PC-3 (cell line): ENCODE data around the gene SDF2. TPM values are rescaled to one million over a fixed set of nuclear protein-coding genes. Genes with fewer than 3 reads are reported as not detected.

Experiments used
- ATAC-seq: fragments of 200-7000 bp; cut with Tn5 transposase; 2 replicates; pipeline ENCODE4 v1.9.1; 2020; ENCODE audit warnings: mild to moderate bottlenecking, moderate library complexity
- BruUV-seq: library from RNA; stranded (reverse); fragments of 400-500 nt; replicated peaks from 2 replicates; lab custom pipeline; 2021; lab: Mats Ljungman, UMichigan
- CTCF ChIA-PET: fragments of 300-600 bp; sonication (Branson Sonifier 250); formaldehyde crosslinking; loops from one replicate; lab custom pipeline; 2022; ENCODE audit warnings: antibody characterized with exemption; lab: Charles Lee
- POLR2A ChIA-PET: fragments of 300-600 bp; sonication (Branson Sonifier 250); formaldehyde crosslinking; loops from one replicate; lab custom pipeline; 2022; ENCODE audit warnings: antibody characterized with exemption; ENCODE audit not compliant: unreplicated experiment; lab: Charles Lee
- DNase-seq: peaks from one replicate; pipeline ENCODE4 v3.0.0-alpha.2; 2015
- H2AFZ ChIP-seq: fragments of 300-600 bp; sonication (generic); 2 replicates; pipeline ENCODE4 v1.6.0; 2016; ENCODE audit warnings: antibody characterized with exemption, low read length
- H3F3A ChIP-seq: fragments of 300-600 bp; sonication (generic); one replicate; pipeline ENCODE4 v1.6.0; 2017; ENCODE audit warnings: antibody characterized with exemption, low read length, control low read depth, mild to moderate bottlenecking; ENCODE audit not compliant: unreplicated experiment
- H3K27ac ChIP-seq: fragments of 300-600 bp; sonication (generic); 2 replicates; pipeline ENCODE4 v1.5.1; 2016; ENCODE audit warnings: mild to moderate bottlenecking, low read length
- H3K27me3 ChIP-seq: fragments of 300-600 bp; sonication (generic); 2 replicates; pipeline ENCODE4 v1.6.1; 2016; ENCODE audit warnings: low read length, mixed read lengths
- H3K36me3 ChIP-seq: fragments of 300-600 bp; sonication (generic); 2 replicates; pipeline ENCODE4 v1.6.1; 2016; ENCODE audit warnings: low read depth, mixed run types, low read length, mixed read lengths
- H3K4me1 ChIP-seq: fragments of 300-600 bp; sonication (generic); 2 replicates; pipeline ENCODE4 v1.5.1; 2016; ENCODE audit warnings: low read length; ENCODE audit not compliant: insufficient read depth
- H3K4me2 ChIP-seq: fragments of 300-600 bp; sonication (generic); 2 replicates; pipeline ENCODE4 v1.6.0; 2016; ENCODE audit warnings: low read length
- H3K4me3 ChIP-seq: fragments of 300-600 bp; sonication (generic); 2 replicates; pipeline ENCODE4 v1.5.1; 2016; ENCODE audit warnings: mild to moderate bottlenecking, low read length, mixed read lengths
- H3K79me2 ChIP-seq: fragments of 300-600 bp; sonication (generic); 2 replicates; pipeline ENCODE4 v1.6.1; 2017; ENCODE audit warnings: low read length, mixed read lengths
- H3K9ac ChIP-seq: fragments of 300-600 bp; sonication (generic); 2 replicates; pipeline ENCODE4 v1.6.0; 2016; ENCODE audit warnings: mild to moderate bottlenecking, low read length
- H3K9me2 ChIP-seq: fragments of 300-600 bp; sonication (generic); replicated peaks from 2 replicates; pipeline ENCODE4 v1.6.1; 2016; ENCODE audit warnings: mixed run types, low read length, mixed read lengths
- H3K9me3 ChIP-seq: fragments of 300-600 bp; sonication (generic); 2 replicates; pipeline ENCODE4 v1.6.1; 2016; ENCODE audit warnings: low read length, mixed read lengths
- H4K20me1 ChIP-seq: fragments of 300-600 bp; sonication (generic); 2 replicates; pipeline ENCODE4 v1.6.1; 2016; ENCODE audit warnings: low read length, mixed read lengths
- CTCF ChIP-seq: fragments of 300-600 bp; sonication (generic); conservative IDR thresholded peaks from 2 replicates; pipeline ENCODE4 v1.5.1; 2017; ENCODE audit warnings: antibody characterized with exemption, low read depth, mild to moderate bottlenecking, low read length
- EZH2 ChIP-seq: fragments of 300-600 bp; sonication (generic); IDR thresholded peaks from one replicate; pipeline ENCODE4 v1.6.1; 2017; ENCODE audit warnings: antibody characterized with exemption, mild to moderate bottlenecking, low read length; ENCODE audit not compliant: unreplicated experiment
- EZH2phosphoT487 ChIP-seq: fragments of 300-600 bp; sonication (generic); IDR thresholded peaks from 2 replicates; pipeline ENCODE4 v1.6.1; 2018; ENCODE audit warnings: mild to moderate bottlenecking, antibody characterized with exemption, low read length, borderline replicate concordance
- intact Hi-C: fragments of 100-400 bp; cut with micrococcal nuclease; formaldehyde crosslinking; loops from 2 replicates; pipeline ENCODE4 v1.9.0; 2023
- total RNA-seq: library from RNA; depleted of rRNA; stranded (reverse); fragments of >200 nt; gene quantifications from 2 replicates; pipeline ENCODE4 v1.2.3, GENCODE V29; 2014

SDF2 gene
- total RNA-seq, 1 experiment from 2014 or later: 34.0 TPM

- no TSS peak for BruUV-seq
- Histone ChIP-seq H4K20me1 (peaks cover 8% of the 10 kb centered on the region; the same call in 1 of the 2 replicates), H3K79me2 (peaks cover 28% of the 10 kb centered on the region), H3K36me3 (peaks cover 56% of the 10 kb centered on the region), H3K4me1 (peaks cover 13% of the 10 kb centered on the region), H2AFZ (no peak overlapping the region), H3K27ac (no peak overlapping the region), H3K9me3 (no peaks in the 10 kb centered on the region), H3K27me3 (no peaks in the 10 kb centered on the region), H3K4me2 (no peak overlapping the region), H3K9ac (no peak overlapping the region), H3K4me3 (no peak overlapping the region), H3F3A (no peaks in the 10 kb centered on the region), H3K9me2 (no peaks in the 10 kb centered on the region)
- no peak for ATAC-seq
- POLR2A ChIA-PET: no interaction called here
- TF ChIP-seq EZH2 (no peak), CTCF (no peak), EZH2phosphoT487 (no peak)
- intact Hi-C loops: loop anchor here (10.0 kb wide), 1 partner anchor 73 kb away; the partner anchor contains the start of genes PROCA1, RAB34 and RPL23A
- CTCF ChIA-PET: no interaction called here
- DNase-seq: no peak
These were observed 20.1 kb downstream of the SDF2 start for GRCh38 chr17:28641579-28641978.

- Histone ChIP-seq H3K9me2 (no peaks in the 10 kb centered on the region), H2AFZ (no peak overlapping the region), H3K27me3 (no peaks in the 10 kb centered on the region), H4K20me1 (no peaks in the 10 kb centered on the region), H3F3A (no peaks in the 10 kb centered on the region), H3K4me2 (no peak overlapping the region), H3K9me3 (no peaks in the 10 kb centered on the region), H3K4me3 (no peak overlapping the region), H3K36me3 (peaks cover 54% of the 10 kb centered on the region), H3K27ac (no peak overlapping the region), H3K79me2 (0 out of 2 replicates have a peak, but pooled peaks cover 3% of the 10 kb centered on the region), H3K9ac (no peak overlapping the region), H3K4me1 (no peaks in the 10 kb centered on the region)
- ChIA-PET POLR2A (no interaction called here), CTCF (no interaction called here)
- BruUV-seq: no TSS peak
- TF ChIP-seq EZH2phosphoT487: no peak
- no peak for TF ChIP-seq EZH2
- TF ChIP-seq CTCF: no peak
- intact Hi-C loops: no loop called here
- no peak for DNase-seq
- ATAC-seq: no peak
These were observed 26.2 kb downstream of the SDF2 start for GRCh38 chr17:28635506-28635905.

- Histone ChIP-seq H3K9me2 (no peaks in the 10 kb centered on the region), H2AFZ (no peak overlapping the region), H3K4me3 (no peak overlapping the region), H3K27ac (no peak overlapping the region), H3K9ac (no peak overlapping the region), H3K9me3 (no peaks in the 10 kb centered on the region), H3K27me3 (no peaks in the 10 kb centered on the region), H3K4me1 (no peaks in the 10 kb centered on the region), H3F3A (no peaks in the 10 kb centered on the region), H3K4me2 (no peak overlapping the region), H3K79me2 (0 out of 2 replicates have a peak, but pooled peaks cover 3% of the 10 kb centered on the region), H4K20me1 (no peaks in the 10 kb centered on the region), H3K36me3 (peaks cover 46% of the 10 kb centered on the region)
- TSS peak; percentile 16 for BruUV-seq
- DNase-seq: no peak
- no peak for TF ChIP-seq CTCF
- no peak for TF ChIP-seq EZH2phosphoT487
- no peak for TF ChIP-seq EZH2
- intact Hi-C loops: no loop called here
- ChIA-PET CTCF (interaction anchor here (0.5 kb wide), 1 partner anchor 11 kb away, joined by 3 read pairs; the partner anchor contains the start of gene BLTP2), POLR2A (no interaction called here)
- no peak for ATAC-seq
These were observed 27.4 kb downstream of the SDF2 start for GRCh38 chr17:28634206-28634865.
